ENCODE results near the gene DNAJB7.

The DNAJB7 gene

GRCh38 chr22:40867109-40867508, 5.2 kb upstream of the DNAJB7 start:
- Histone ChIP-seq H3K9me3 (ENCODE audit: insufficient read depth, low read length) (no peaks in the 10 kb centered on the region), H3K4me3 (ENCODE audit: low read length) (no peak overlapping the region), H3K27me3 (ENCODE audit: low read depth, low read length) (no peaks in the 10 kb centered on the region), H3K36me3 (replicated peaks; ENCODE audit: low read depth, low read length) (peaks cover 6% of the 10 kb centered on the region), H2AFZ (ENCODE audit: low read depth, low read length) (no peak overlapping the region), H4K20me1 (ENCODE audit: insufficient read depth, low read length) (no peaks in the 10 kb centered on the region), H3K4me2 (ENCODE audit: low read length) (no peak overlapping the region), H3K4me1 (ENCODE audit: low read length) (peaks cover 11% of the 10 kb centered on the region), H3K27ac (ENCODE audit: low read length) (no peak overlapping the region), H3K79me2 (ENCODE audit: low read length) (peaks cover 16% of the 10 kb centered on the region), H3K9ac (ENCODE audit: low read length) (no peak overlapping the region)
- TF ChIP-seq EZH2phosphoT487 (IDR thresholded peaks at IDR 0.05; ENCODE audit: low read depth) = no peak
- TF ChIP-seq, protein P1, sequence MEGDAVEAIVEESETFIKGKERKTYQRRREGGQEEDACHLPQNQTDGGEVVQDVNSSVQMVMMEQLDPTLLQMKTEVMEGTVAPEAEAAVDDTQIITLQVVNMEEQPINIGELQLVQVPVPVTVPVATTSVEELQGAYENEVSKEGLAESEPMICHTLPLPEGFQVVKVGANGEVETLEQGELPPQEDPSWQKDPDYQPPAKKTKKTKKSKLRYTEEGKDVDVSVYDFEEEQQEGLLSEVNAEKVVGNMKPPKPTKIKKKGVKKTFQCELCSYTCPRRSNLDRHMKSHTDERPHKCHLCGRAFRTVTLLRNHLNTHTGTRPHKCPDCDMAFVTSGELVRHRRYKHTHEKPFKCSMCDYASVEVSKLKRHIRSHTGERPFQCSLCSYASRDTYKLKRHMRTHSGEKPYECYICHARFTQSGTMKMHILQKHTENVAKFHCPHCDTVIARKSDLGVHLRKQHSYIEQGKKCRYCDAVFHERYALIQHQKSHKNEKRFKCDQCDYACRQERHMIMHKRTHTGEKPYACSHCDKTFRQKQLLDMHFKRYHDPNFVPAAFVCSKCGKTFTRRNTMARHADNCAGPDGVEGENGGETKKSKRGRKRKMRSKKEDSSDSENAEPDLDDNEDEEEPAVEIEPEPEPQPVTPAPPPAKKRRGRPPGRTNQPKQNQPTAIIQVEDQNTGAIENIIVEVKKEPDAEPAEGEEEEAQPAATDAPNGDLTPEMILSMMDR (IDR thresholded peaks at IDR 0.05; ENCODE audit: low read depth, low read length) = no peak

GRCh38 chr22:40862537-40862936, 624 bp upstream of the DNAJB7 start:
- no peak overlapping the region for H3K9ac ChIP-seq (ENCODE audit: low read length)
- peaks cover 21% of the 10 kb centered on the region for H3K4me1 ChIP-seq (ENCODE audit: low read length)
- H4K20me1 ChIP-seq (ENCODE audit: insufficient read depth, low read length) = no peaks in the 10 kb centered on the region
- no peak overlapping the region for H3K27ac ChIP-seq (ENCODE audit: low read length)
- H3K4me2 ChIP-seq (ENCODE audit: low read length) = no peak overlapping the region
- H3K4me3 ChIP-seq (ENCODE audit: low read length) = no peak overlapping the region
- peaks cover 4% of the 10 kb centered on the region for H3K36me3 ChIP-seq (replicated peaks; ENCODE audit: low read depth, low read length)
- no peak for TF ChIP-seq EZH2phosphoT487 (IDR thresholded peaks at IDR 0.05; ENCODE audit: low read depth)
- TF ChIP-seq, protein P1 (IDR thresholded peaks at IDR 0.05; ENCODE audit: low read depth, low read length) = no peak
- H3K27me3 ChIP-seq (ENCODE audit: low read depth, low read length) = no peaks in the 10 kb centered on the region
- peaks cover 61% of the 10 kb centered on the region for H3K79me2 ChIP-seq (ENCODE audit: low read length)
- H3K9me3 ChIP-seq (ENCODE audit: insufficient read depth, low read length) = no peaks in the 10 kb centered on the region
- no peak overlapping the region for H2AFZ ChIP-seq (ENCODE audit: low read depth, low read length)

GRCh38 chr22:40857309-40857855, 4.5 kb downstream of the DNAJB7 start:
- no peaks in the 10 kb centered on the region for H3K9me3 ChIP-seq (ENCODE audit: insufficient read depth, low read length)
- peaks cover 32% of the 10 kb centered on the region for H3K4me1 ChIP-seq (ENCODE audit: low read length)
- peaks cover 7% of the 10 kb centered on the region for H3K36me3 ChIP-seq (replicated peaks; ENCODE audit: low read depth, low read length)
- peaks cover 14% of the 10 kb centered on the region; the same call in 1 of the 2 replicates for H4K20me1 ChIP-seq (ENCODE audit: insufficient read depth, low read length)
- peak overlapping the region; percentile 89 for H3K4me2 ChIP-seq (ENCODE audit: low read length)
- peak overlapping the region; percentile 90 for H3K4me3 ChIP-seq (ENCODE audit: low read length)
- no peaks in the 10 kb centered on the region for H3K27me3 ChIP-seq (ENCODE audit: low read depth, low read length)
- H3K27ac ChIP-seq (ENCODE audit: low read length) = peak overlapping the region; percentile 92
- H2AFZ ChIP-seq (ENCODE audit: low read depth, low read length) = peak overlapping the region; percentile 73; the same call in 1 of the 2 replicates
- peak overlapping the region; percentile 96 for H3K9ac ChIP-seq (ENCODE audit: low read length)
- TF ChIP-seq EZH2phosphoT487 (IDR thresholded peaks at IDR 0.05; ENCODE audit: low read depth) = no peak
- TF ChIP-seq, protein P1 (IDR thresholded peaks at IDR 0.05; ENCODE audit: low read depth, low read length) = no peak
- H3K79me2 ChIP-seq (ENCODE audit: low read length) = peaks cover 94% of the 10 kb centered on the region

DNA sequence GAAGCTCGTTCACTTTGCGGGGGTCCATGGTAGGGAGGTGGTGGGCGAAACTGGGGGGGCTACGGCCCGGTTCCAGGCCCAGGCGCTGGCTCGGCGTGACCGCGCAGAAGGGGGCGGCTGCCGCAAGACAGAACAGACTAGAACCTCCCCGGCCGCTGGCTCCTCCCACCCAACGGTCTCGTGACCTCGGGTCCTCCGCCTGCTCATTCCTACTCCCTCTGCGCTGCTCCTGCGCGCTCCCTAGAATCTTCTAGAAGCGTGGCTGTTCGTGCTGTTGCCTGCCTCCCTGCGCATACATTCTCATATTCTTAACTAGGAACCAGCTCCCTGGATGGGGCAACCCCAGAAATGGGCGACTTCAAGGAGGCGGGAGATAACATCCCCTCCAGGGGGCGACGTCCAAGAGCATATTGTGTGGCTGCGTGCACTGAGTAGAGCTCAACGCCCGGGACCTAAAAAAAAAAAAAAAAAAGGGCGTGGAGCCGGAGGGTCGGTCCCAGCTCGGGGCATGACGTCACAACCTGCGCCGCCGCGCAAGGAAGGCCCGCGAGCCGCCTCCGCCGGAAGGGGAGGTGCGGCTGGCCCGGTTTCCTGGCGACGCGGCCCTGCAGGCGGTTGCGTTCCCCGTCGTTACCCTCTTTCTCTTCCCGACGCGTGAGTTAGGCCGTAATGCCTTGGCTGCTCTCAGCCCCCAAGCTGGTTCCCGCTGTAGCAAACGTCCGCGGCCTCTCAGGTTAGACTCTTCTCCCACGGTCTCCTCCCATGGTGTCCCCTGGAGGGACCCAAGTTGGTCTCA, 5.2 kb downstream of the DNAJB7 start, which contains the start of the genes ST13 and XPNPEP3:
Gene ST13, minus strand, starts transcription at position 127 of the 796 bp plus-strand sequence. Its CDS starts 99 bp downstream, at position 28.
Gene XPNPEP3, plus strand, starts transcription at position 636 of the 796 bp plus-strand sequence. Its CDS starts 34 bp downstream, at position 670.
- H3K9me3 ChIP-seq (ENCODE audit: insufficient read depth, low read length) = no peaks in the 10 kb centered on the region
- H3K27ac ChIP-seq (ENCODE audit: low read length) = peak within 1 kb of the TSS; percentile 92
- H3K9ac ChIP-seq (ENCODE audit: low read length) = peak within 1 kb of the TSS; percentile 96
- H2AFZ ChIP-seq (ENCODE audit: low read depth, low read length) = peak within 1 kb of the TSS; percentile 80
- peak within 1 kb of the TSS; percentile 90 for H3K4me3 ChIP-seq (ENCODE audit: low read length)
- peaks cover 32% of the 10 kb centered on the region for H3K4me1 ChIP-seq (ENCODE audit: low read length)
- H3K36me3 ChIP-seq (replicated peaks; ENCODE audit: low read depth, low read length) = peaks cover 7% of the 10 kb centered on the region
- H3K79me2 ChIP-seq (ENCODE audit: low read length) = peaks cover 95% of the 10 kb centered on the region
- peak within 1 kb of the TSS; percentile 94 for H3K4me2 ChIP-seq (ENCODE audit: low read length)
- TF ChIP-seq, protein P1 (IDR thresholded peaks at IDR 0.05; ENCODE audit: low read depth, low read length) = peak; percentile 33; the same call in 1 of the 2 replicates
- no peak for TF ChIP-seq EZH2phosphoT487 (IDR thresholded peaks at IDR 0.05; ENCODE audit: low read depth)
- no peaks in the 10 kb centered on the region for H3K27me3 ChIP-seq (ENCODE audit: low read depth, low read length)
- H4K20me1 ChIP-seq (ENCODE audit: insufficient read depth, low read length) = peaks cover 14% of the 10 kb centered on the region; the same call in 1 of the 2 replicates

Data from OCI-LY3 (cell line).